HG02943 (cell line): ENCODE measurements around the gene PDIA3.
"Not testable (repeated sequence)": the region's sequence is repeated elsewhere in the genome, so short reads cannot be mapped to it uniquely, and the experiment has no call there.

ENCODE experiments used
- ATAC-seq: cut with Tn5 transposase; IDR thresholded peaks from one replicate; pipeline ENCODE4 v1.9.1; 2021; ENCODE audit warnings: mild to moderate bottlenecking, low read depth, moderate library complexity; ENCODE audit not compliant: unreplicated experiment

PDIA3 gene

GRCh38 chr15:43808960-43809678 is 62.9 kb downstream of the PDIA3 start:
- no peak for ATAC-seq

DNA sequence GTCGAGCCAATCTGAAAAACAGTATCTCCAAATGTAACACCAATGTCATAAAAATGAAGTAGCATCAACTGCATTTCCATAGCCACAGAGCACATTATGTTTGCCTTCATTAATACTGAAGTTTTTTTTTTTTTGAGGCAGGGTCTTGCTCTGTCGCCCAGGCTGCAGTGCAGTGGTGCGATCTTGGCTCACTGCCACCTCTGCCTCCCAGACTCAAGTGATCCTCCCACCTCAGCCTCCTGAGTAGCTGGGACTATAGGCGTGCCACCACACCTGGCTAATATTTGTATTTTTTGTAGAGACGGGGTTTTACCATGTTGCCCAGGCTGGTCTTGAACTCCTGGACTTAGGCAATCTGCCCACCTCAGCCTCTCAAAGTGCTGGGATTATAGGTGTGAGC is 68.8 kb downstream of the PDIA3 start:
- ATAC-seq = not testable (repeated sequence)

GRCh38 chr15:43821505-43821904 is 75.3 kb downstream of the PDIA3 start:
- no peak for ATAC-seq
